NB4 (cell line): ENCODE data around the gene NPAP1.
"Not testable (repeated sequence)": the region's sequence is repeated elsewhere in the genome, so short reads cannot be mapped to it uniquely, and the experiment has no call there.

Experiments
- CTCF ChIP-seq: IDR thresholded peaks from one replicate; pipeline ENCODE4 v1.5.1; 2012; ENCODE audit warnings: low read depth, low read length
- POLR2A ChIP-seq: IDR thresholded peaks from 2 replicates; pipeline ENCODE4 v1.6.1; 2011; ENCODE audit warnings: mild to moderate bottlenecking; ENCODE audit not compliant: insufficient read length; ENCODE audit errors: extremely low read depth

DNA sequence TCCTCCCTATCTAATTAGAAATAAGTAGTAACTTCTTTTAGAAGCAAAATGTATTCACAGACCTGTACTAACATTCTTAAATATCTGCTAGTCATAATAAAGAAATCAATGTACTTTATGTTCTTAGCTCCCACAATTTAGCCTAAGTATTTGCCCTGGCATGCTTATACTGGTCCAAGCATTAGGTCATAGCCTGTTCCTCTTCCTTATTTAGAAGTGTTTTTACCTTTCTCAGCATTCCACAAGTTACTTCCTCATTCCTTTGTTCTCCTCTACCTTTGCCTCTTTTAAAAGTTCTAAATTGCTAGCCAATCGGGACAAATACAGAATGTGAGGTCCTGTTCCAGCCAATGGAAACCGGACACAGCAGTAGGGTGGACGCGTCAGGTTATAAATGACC, 7.3 kb downstream of the NPAP1 start:
- not testable (repeated sequence) for TF ChIP-seq CTCF, POLR2A
